ENCODE results near the gene SORCS2.

Gene SORCS2

DNA sequence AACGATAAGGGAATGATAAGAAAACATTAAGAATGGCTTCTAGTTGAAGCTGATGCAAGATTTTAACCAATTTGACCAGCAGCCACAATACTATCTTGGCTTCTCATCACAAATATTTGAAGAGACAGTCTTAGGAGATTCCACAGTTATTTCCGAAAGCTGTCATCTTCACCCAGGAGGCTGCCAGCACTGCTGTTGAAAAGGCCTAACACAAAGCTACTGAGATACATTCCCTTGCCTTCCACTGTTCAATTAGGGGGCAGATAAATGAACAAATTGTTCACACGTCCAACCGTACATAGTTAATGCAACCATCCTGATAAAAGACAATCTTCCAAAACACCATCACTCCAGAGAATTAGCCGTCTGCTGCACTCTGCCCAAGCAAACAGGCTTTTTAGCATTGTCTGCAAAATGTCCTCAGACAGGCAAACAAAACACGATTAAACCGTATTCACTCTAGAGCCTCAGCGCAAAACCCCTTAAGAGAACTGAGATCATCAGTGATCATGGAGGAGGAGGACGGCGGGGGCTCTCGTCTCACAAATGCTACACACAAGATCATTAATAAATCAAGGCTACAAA, 432.1 kb downstream of the SORCS2 start:
- ATAC-seq (ENCODE audit: insufficient read depth, low read depth), result no peak
- Histone ChIP-seq H3K9me3 (ENCODE audit: insufficient read depth, low read length, severe bottlenecking) (no peaks in the 10 kb centered on the region), H3K4me1 (ENCODE audit: insufficient read depth, low read length) (no peaks in the 10 kb centered on the region), H3K4me2 (ENCODE audit: insufficient read depth, low read length) (no peak overlapping the region), H3K4me3 (ENCODE audit: low read depth in 1 of 2, low read length in 2 of 2) (no peak overlapping the region), H4K20me1 (ENCODE audit: insufficient read depth, low read length) (no peaks in the 10 kb centered on the region), H3K79me2 (ENCODE audit: insufficient read depth, low read length) (no peaks in the 10 kb centered on the region), H3K9ac (ENCODE audit: low read depth, low read length) (no peak overlapping the region), H3K27ac (ENCODE audit: low read length) (no peak overlapping the region), H3K36me3 (ENCODE audit: insufficient read depth, low read length) (no peaks in the 10 kb centered on the region), H2AFZ (ENCODE audit: low read depth, low read length) (no peak overlapping the region), H3K27me3 (ENCODE audit: insufficient read depth, low read length, poor library complexity) (peaks cover 3% of the 10 kb centered on the region)
- DNase-seq, result no peak
- TF ChIP-seq, protein P1, sequence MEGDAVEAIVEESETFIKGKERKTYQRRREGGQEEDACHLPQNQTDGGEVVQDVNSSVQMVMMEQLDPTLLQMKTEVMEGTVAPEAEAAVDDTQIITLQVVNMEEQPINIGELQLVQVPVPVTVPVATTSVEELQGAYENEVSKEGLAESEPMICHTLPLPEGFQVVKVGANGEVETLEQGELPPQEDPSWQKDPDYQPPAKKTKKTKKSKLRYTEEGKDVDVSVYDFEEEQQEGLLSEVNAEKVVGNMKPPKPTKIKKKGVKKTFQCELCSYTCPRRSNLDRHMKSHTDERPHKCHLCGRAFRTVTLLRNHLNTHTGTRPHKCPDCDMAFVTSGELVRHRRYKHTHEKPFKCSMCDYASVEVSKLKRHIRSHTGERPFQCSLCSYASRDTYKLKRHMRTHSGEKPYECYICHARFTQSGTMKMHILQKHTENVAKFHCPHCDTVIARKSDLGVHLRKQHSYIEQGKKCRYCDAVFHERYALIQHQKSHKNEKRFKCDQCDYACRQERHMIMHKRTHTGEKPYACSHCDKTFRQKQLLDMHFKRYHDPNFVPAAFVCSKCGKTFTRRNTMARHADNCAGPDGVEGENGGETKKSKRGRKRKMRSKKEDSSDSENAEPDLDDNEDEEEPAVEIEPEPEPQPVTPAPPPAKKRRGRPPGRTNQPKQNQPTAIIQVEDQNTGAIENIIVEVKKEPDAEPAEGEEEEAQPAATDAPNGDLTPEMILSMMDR (IDR thresholded peaks at IDR 0.05; ENCODE audit: borderline replicate concordance, extremely low read depth, low read length, poor library complexity, severe bottlenecking), result no peak
- no peak for TF ChIP-seq EZH2 (IDR thresholded peaks at IDR 0.05; ENCODE audit: borderline replicate concordance, low read depth, low read length, severe bottlenecking)

DNA sequence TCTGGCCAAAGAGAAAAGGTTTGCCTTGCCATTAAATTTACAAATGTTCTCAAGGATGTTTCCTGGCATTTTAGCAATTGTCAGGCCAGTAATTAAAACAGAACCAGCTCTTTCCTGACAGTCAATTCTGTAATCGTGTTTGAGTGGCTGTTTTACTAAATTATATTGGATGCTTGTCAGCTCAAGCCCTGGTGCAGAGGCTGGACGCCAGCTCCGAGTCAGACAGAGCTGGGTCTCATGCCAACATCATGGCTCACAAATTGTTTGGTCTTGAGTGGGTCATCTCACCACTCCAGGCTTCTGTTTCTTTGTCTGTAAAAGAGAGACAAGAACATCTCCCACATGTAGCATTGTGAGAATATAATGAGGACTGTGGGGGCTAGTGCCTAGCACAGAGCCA, 432.7 kb downstream of the SORCS2 start:
- Histone ChIP-seq H3K4me3 (ENCODE audit: low read depth in 1 of 2, low read length in 2 of 2) (no peak overlapping the region), H3K27me3 (ENCODE audit: insufficient read depth, low read length, poor library complexity) (peaks cover 3% of the 10 kb centered on the region), H3K9me3 (ENCODE audit: insufficient read depth, low read length, severe bottlenecking) (no peaks in the 10 kb centered on the region), H3K27ac (ENCODE audit: low read length) (no peak overlapping the region), H3K4me1 (ENCODE audit: insufficient read depth, low read length) (no peaks in the 10 kb centered on the region), H3K9ac (ENCODE audit: low read depth, low read length) (no peak overlapping the region), H2AFZ (ENCODE audit: low read depth, low read length) (no peak overlapping the region), H3K36me3 (ENCODE audit: insufficient read depth, low read length) (no peaks in the 10 kb centered on the region), H4K20me1 (ENCODE audit: insufficient read depth, low read length) (no peaks in the 10 kb centered on the region), H3K79me2 (ENCODE audit: insufficient read depth, low read length) (no peaks in the 10 kb centered on the region), H3K4me2 (ENCODE audit: insufficient read depth, low read length) (no peak overlapping the region)
- TF ChIP-seq EZH2 (IDR thresholded peaks at IDR 0.05; ENCODE audit: borderline replicate concordance, low read depth, low read length, severe bottlenecking), result no peak
- TF ChIP-seq, protein P1 (IDR thresholded peaks at IDR 0.05; ENCODE audit: borderline replicate concordance, extremely low read depth, low read length, poor library complexity, severe bottlenecking), result no peak
- DNase-seq (no peak), ATAC-seq (ENCODE audit: insufficient read depth, low read depth) (no peak)

- no peak overlapping the region for H3K4me2 ChIP-seq (ENCODE audit: insufficient read depth, low read length)
- peaks cover 3% of the 10 kb centered on the region for H3K27me3 ChIP-seq (ENCODE audit: insufficient read depth, low read length, poor library complexity)
- H3K79me2 ChIP-seq (ENCODE audit: insufficient read depth, low read length), result no peaks in the 10 kb centered on the region
- ATAC-seq (ENCODE audit: insufficient read depth, low read depth) (no peak), DNase-seq (no peak)
- no peak overlapping the region for H2AFZ ChIP-seq (ENCODE audit: low read depth, low read length)
- H3K27ac ChIP-seq (ENCODE audit: low read length), result no peak overlapping the region
- H3K36me3 ChIP-seq (ENCODE audit: insufficient read depth, low read length), result no peaks in the 10 kb centered on the region
- H4K20me1 ChIP-seq (ENCODE audit: insufficient read depth, low read length), result no peaks in the 10 kb centered on the region
- H3K4me3 ChIP-seq (ENCODE audit: low read depth in 1 of 2, low read length in 2 of 2), result no peak overlapping the region
- no peak overlapping the region for H3K9ac ChIP-seq (ENCODE audit: low read depth, low read length)
- H3K9me3 ChIP-seq (ENCODE audit: insufficient read depth, low read length, severe bottlenecking), result no peaks in the 10 kb centered on the region
- no peak for TF ChIP-seq EZH2 (IDR thresholded peaks at IDR 0.05; ENCODE audit: borderline replicate concordance, low read depth, low read length, severe bottlenecking)
- TF ChIP-seq, protein P1 (IDR thresholded peaks at IDR 0.05; ENCODE audit: borderline replicate concordance, extremely low read depth, low read length, poor library complexity, severe bottlenecking), result no peak
- no peaks in the 10 kb centered on the region for H3K4me1 ChIP-seq (ENCODE audit: insufficient read depth, low read length)
Measured at GRCh38 chr4:7626531-7626930, 434.2 kb downstream of the SORCS2 start.
